C4-2B (cell line): ENCODE data around the gene ZNF232.
"Not testable (repeated sequence)": the region's sequence is repeated elsewhere in the genome, so short reads cannot be mapped to it uniquely, and the experiment has no call there.

Experiments used
- H3K27ac ChIP-seq: fragments of 450-650 bp; 2 replicates; pipeline ENCODE4 v1.5.1; 2017
- CTCF ChIP-seq: fragments of 450-650 bp; conservative IDR thresholded peaks from 2 replicates; pipeline ENCODE4 v1.5.1; 2017; ENCODE audit warnings: mild to moderate bottlenecking
- ZFX ChIP-seq: fragments of 450-650 bp; IDR thresholded peaks from 2 replicates; pipeline ENCODE4 v1.6.1; 2017

The ZNF232 gene

DNA sequence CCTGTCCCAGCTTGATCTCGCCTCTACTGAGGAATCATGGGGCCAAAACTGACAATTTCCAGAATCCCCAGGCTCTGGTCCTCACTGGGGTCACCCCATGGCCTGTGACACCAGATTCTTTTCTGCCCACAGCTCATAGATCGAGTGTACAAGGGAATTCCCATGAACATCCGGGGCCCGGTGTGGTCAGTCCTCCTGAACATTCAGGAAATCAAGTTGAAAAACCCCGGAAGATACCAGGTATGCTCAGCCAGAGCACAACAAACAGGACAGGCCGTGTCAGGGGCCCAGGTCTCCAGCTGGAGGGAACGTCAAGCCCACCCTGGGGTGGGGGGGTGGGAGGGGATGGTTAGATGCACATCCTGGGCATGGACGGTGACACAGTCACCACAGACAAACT lies 21.6 kb upstream of the ZNF232 start:
- TF ChIP-seq ZFX (no peak), CTCF (no peak)
- H3K27ac ChIP-seq, result no peak overlapping the region

DNA sequence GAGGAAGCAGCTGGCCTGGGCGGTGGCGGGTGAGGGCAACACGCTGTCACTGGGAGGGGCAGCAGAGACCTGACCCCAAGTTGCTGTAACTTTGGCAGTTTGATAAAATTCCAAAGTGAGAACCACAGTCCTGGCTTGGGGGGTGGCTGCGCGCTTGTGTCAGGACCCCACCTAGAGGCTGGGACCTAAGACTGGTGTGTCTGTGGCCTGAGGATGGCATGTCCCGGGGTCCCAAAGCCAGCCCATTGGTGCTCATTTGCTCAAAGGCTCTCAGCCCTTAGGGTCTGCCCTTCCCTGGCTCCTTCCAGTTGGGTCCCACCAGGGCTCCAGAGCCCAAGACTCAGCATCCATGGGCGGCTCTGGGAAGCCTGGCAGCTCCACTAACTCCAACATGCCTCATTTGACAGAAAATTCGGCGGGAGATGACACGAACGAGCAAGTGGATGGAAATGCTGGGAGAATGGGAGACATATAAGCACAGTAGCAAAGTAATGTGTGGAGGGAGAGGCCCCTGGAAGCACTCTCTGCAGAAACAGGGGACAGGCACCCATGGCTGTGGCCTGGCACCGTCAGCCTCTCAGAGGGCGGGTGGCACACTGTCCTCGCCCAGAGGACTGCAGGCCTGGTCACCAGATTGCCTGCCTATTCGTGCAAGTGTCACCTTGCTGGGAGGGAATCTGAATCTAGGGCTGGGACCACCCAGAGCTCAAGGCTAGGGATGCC lies 21.0 kb upstream of the ZNF232 start:
- H3K27ac ChIP-seq, result not testable (repeated sequence)

- H3K27ac ChIP-seq, result not testable (repeated sequence)
Observed at GRCh38 chr17:5131799-5132502, 20.3 kb upstream of the ZNF232 start.

DNA sequence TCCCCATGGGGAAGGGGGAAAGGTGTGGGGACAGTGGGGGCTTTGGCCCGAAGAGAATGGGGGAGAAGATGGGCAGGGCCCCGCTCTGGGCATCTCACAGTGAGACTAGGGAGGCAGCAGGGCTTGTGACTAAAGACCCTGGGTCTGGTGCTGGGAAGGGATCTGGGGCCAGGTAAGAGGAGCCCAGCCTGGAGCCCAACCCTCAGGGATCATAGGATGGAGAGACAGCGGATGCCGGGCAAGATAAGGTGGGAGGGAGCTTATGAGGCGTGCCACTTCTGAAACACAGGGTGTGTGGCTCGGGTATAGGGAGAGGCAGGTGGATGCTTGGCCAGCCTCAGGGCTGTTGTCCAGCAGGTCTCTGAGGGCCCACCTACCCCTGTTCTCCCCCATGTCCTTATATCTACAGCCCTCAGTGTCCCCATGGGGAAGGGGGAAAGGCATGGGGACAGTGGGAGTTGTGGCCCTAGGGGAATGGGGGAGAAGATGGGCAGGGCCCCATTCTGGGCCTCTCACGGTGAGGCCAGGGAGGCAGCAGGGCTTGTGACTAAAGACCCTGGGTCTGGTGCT lies 19.6 kb upstream of the ZNF232 start:
- H3K27ac ChIP-seq, result no peak overlapping the region
- TF ChIP-seq CTCF (no peak), ZFX (no peak)

GRCh38 chr17:5130687-5131086 lies 19.0 kb upstream of the ZNF232 start:
- H3K27ac ChIP-seq, result not testable (repeated sequence)

GRCh38 chr17:5130261-5130660 lies 18.6 kb upstream of the ZNF232 start:
- not testable (repeated sequence) for H3K27ac ChIP-seq

- H3K27ac ChIP-seq, result not testable (repeated sequence)
Observed at GRCh38 chr17:5129770-5130169, 18.1 kb upstream of the ZNF232 start.

GRCh38 chr17:5128905-5129535 lies 17.3 kb upstream of the ZNF232 start:
- TF ChIP-seq CTCF (no peak), ZFX (no peak)
- no peak overlapping the region for H3K27ac ChIP-seq

DNA sequence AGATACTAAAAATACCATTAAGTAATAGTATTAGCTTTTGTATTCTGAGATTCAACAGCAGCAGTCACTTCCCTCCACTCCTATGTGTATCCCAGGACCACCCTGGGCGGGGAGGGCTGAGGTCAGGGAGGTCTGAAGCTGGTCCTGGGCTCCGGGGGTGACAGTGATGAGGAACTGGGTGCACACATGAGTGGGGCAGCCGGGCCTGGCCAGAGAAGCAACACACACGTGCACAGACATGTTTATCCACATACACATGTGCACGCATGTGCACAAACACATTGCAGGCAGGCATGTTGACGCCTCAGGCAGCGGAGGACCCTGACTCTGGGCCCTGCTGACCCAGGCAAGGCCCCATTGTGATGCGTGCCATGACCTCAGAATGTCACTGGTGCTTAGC lies 16.7 kb upstream of the ZNF232 start:
- H3K27ac ChIP-seq, result not testable (repeated sequence)

- TF ChIP-seq ZFX (no peak), CTCF (no peak)
- no peak overlapping the region for H3K27ac ChIP-seq
Observed at GRCh38 chr17:5127910-5128309, 16.2 kb upstream of the ZNF232 start.
